Sigmoid colon (tissue), 7 donors: ENCODE data around the gene CARD11. TPM values are rescaled to one million over a fixed set of nuclear protein-coding genes. Genes with fewer than 3 reads are reported as not detected.

ENCODE experiments used
- DNase-seq: peaks from one replicate; pipeline ENCODE4 v3.0.0-alpha.2; 2019
- H3K27ac ChIP-seq, 4 donors: fragments of 200-600 bp; sonication (generic); one replicate each; pipeline ENCODE4 v1.5.1; 2016 to 2019; ENCODE audit warnings: mild to moderate bottlenecking in 1 of 4
- H3K27me3 ChIP-seq, 3 donors: fragments of 200-600 bp; sonication (generic); one replicate each; pipeline ENCODE4 v1.5.1; 2019; ENCODE audit warnings: mild to moderate bottlenecking in 1 of 3
- H3K36me3 ChIP-seq, 4 donors: fragments of 200-600 bp; sonication (generic); one replicate each; pipeline ENCODE4 v1.5.1; 2016 to 2019
- H3K4me1 ChIP-seq, 4 donors: fragments of 200-600 bp; sonication (generic); one replicate each; pipeline ENCODE4 v1.5.1; 2017 to 2019
- H3K4me3 ChIP-seq, 4 donors: fragments of 200-600 bp; sonication (generic); one replicate each; pipeline ENCODE4 v1.5.1; 2017 to 2019; ENCODE audit warnings: mild to moderate bottlenecking in 2 of 4, moderate library complexity in 1 of 4
- H3K9me3 ChIP-seq, 4 donors: fragments of 200-600 bp in 3 of 4; sonication (generic) in 3 of 4; one replicate each; pipeline versions ENCODE4 v1.5.1 to v1.6.1; 2013 to 2019
- EP300 ChIP-seq, 4 donors: sonication (generic); formaldehyde crosslinking; IDR thresholded peaks; one replicate each; pipeline ENCODE4 v1.6.1; 2017; ENCODE audit warnings: antibody characterized with exemption in 4 of 4
- POLR2A ChIP-seq, 2 donors: fragments of 450-650 bp; IDR thresholded peaks; one replicate each; pipeline ENCODE4 v1.6.1; 2016; ENCODE audit warnings: antibody characterized with exemption in 2 of 2, mild to moderate bottlenecking in 2 of 2, moderate library complexity in 2 of 2
- POLR2AphosphoS5 ChIP-seq, 4 donors: sonication (generic); formaldehyde crosslinking; IDR thresholded peaks; one replicate each; pipeline ENCODE4 v1.6.1; 2017; ENCODE audit warnings: antibody characterized with exemption in 4 of 4
- WGBS, 2 donors: extraction: QIAGEN DNeasy Blood & Tissue Kit; methylation state at CpG; one replicate each; pipeline ENCODE4 v1.1.7; 2013; 5-methylcytosine and 5-hydroxymethylcytosine counted together
- intact Hi-C: fragments of 100-400 bp; cut with DNase I; formaldehyde crosslinking; loops from one replicate; pipeline ENCODE4 v1.15.1; 2023
- polyA plus RNA-seq, 3 donors: library from polyadenylated mRNA; stranded (reverse); fragments of 200-250 nt; gene quantifications; one replicate each; pipeline ENCODE4 v1.2.3, GENCODE V29; 2013
- total RNA-seq, 4 donors: library from RNA; depleted of rRNA; stranded (reverse); fragments of >200 nt; gene quantifications; one replicate each; pipeline ENCODE4 v1.1.0, GENCODE V29; 2016
- TF ChIP-seq, protein P1 (sequence below), 4 experiments: fragments of 450-650 bp in 3 of 4; fragments of 200-600 bp in 1 of 4; IDR thresholded peaks; one replicate each; pipeline ENCODE4 v1.5.1; 2016 to 2019; ENCODE audit warnings: antibody characterized with exemption in 4 of 4, mild to moderate bottlenecking in 3 of 4, moderate library complexity in 2 of 4
- donor health status: healthy with polysubstance abuse.
- donor health status: Bipolar disorder and iron deficiency.
- donor health status: healthy.

Gene CARD11
- total and polyA plus RNA-seq, 7 donors, result 0.14 to 22.4 (median 0.66) TPM; not detected in 1

GRCh38 chr7:2864204-2864985 is 179.3 kb downstream of the CARD11 start:
- Histone ChIP-seq H3K4me3 (peak overlapping the region in 1 of 4 donors; percentile 9), H3K9me3 (no peaks in the 10 kb centered on the region), H3K27ac (peak overlapping the region; percentile 74 to 80 (median 78)), H3K36me3 (no peaks in the 10 kb centered on the region), H3K27me3 (no peaks in the 10 kb centered on the region), H3K4me1 (peaks cover 0 to 20% (median 17%) of the 10 kb centered on the region in 4 donors)
- no peak for DNase-seq
- WGBS, 2 donors, result 86 to 91% methylated on average over 12 of the region's 12 CpGs
- no peak for TF ChIP-seq POLR2AphosphoS5 (IDR thresholded peaks at IDR 0.05)
- TF ChIP-seq EP300 (IDR thresholded peaks at IDR 0.05), result no peak
- TF ChIP-seq, protein P1, sequence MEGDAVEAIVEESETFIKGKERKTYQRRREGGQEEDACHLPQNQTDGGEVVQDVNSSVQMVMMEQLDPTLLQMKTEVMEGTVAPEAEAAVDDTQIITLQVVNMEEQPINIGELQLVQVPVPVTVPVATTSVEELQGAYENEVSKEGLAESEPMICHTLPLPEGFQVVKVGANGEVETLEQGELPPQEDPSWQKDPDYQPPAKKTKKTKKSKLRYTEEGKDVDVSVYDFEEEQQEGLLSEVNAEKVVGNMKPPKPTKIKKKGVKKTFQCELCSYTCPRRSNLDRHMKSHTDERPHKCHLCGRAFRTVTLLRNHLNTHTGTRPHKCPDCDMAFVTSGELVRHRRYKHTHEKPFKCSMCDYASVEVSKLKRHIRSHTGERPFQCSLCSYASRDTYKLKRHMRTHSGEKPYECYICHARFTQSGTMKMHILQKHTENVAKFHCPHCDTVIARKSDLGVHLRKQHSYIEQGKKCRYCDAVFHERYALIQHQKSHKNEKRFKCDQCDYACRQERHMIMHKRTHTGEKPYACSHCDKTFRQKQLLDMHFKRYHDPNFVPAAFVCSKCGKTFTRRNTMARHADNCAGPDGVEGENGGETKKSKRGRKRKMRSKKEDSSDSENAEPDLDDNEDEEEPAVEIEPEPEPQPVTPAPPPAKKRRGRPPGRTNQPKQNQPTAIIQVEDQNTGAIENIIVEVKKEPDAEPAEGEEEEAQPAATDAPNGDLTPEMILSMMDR (IDR thresholded peaks at IDR 0.05), result no peak
- no peak for TF ChIP-seq POLR2A (IDR thresholded peaks at IDR 0.05)
- intact Hi-C loops, result no loop called here

DNA sequence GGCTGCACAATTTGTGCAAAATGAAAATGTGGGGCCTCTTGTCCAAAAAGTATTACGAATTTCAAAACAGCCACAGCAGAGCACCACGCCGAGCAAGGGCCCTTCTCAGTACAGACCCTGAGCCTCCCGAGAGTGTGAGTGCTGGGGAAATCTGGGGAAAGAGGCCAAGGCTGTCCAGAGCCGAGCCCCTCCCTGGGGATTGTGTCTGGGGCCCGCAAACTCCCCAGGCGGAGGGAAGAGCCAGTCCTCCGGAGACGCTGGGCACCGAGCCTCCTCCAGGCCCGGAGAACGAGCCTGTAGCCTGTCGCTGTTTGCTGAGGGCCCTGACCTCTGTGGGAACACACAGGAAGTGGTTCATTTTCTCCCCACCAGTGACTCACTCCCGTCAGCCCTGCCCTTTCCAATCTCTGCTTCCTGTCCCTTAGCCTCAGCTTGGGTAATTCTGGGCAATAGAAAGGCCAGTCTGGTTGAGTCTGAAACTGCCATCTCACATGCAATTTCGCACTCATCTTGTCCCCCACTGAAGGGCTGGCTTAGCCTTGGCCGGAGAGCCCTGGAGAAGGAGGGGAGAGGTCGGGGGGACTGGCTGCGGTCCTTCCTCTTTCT is 180.1 kb downstream of the CARD11 start:
- TF ChIP-seq, protein P1 (IDR thresholded peaks at IDR 0.05), result no peak
- peak; percentile 36 to 70 (median 60) for TF ChIP-seq POLR2AphosphoS5 (IDR thresholded peaks at IDR 0.05)
- TF ChIP-seq POLR2A (IDR thresholded peaks at IDR 0.05), result peak in 1 of 2 donors; percentile 10
- TF ChIP-seq EP300 (IDR thresholded peaks at IDR 0.05), result no peak
- peaks cover 0 to 20% (median 17%) of the 10 kb centered on the region in 4 donors for H3K4me1 ChIP-seq
- DNase-seq, result peak; percentile 94
- intact Hi-C loops, result no loop called here
- 30 to 46% methylated on average over 18 of the region's 18 CpGs for WGBS, 2 donors
- peak overlapping the region in 1 of 4 donors; percentile 9 for H3K4me3 ChIP-seq
- H3K27me3 ChIP-seq, result no peaks in the 10 kb centered on the region
- no peaks in the 10 kb centered on the region for H3K9me3 ChIP-seq
- peak overlapping the region; percentile 74 to 80 (median 78) for H3K27ac ChIP-seq
- no peaks in the 10 kb centered on the region for H3K36me3 ChIP-seq

DNA sequence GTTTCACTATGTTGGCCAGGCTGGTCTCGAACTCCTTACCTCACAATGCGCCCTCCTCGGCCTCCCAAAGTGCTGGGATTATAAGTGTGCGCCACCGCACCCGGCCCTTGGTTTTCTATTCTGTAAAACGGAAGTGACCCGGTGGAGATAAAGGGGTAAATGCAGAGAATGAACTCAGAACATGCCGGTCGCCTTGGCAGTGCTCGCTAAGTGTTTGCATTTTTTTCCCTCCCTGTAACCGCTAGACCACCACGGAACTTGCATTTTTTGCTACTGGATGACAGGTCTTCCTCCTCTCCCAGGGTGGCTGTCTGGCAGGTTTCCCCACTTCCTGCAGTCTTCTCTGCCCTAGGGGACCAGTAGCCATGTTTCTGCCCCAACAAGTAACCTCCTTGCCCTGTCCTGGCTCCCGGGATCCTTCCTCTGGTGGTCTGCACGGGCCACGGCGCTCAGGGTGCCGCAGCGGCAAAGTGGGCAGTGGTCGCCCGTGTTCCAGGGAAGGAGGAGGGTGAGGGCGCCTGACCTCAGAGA is 180.8 kb downstream of the CARD11 start:
- intact Hi-C loops, result no loop called here
- Histone ChIP-seq H3K27me3 (no peaks in the 10 kb centered on the region), H3K4me1 (peaks cover 0 to 20% (median 17%) of the 10 kb centered on the region in 4 donors), H3K4me3 (no peak overlapping the region), H3K27ac (peak overlapping the region; percentile 74 to 80 (median 78)), H3K36me3 (no peaks in the 10 kb centered on the region), H3K9me3 (no peaks in the 10 kb centered on the region)
- 81 to 91% methylated on average over 22 of the region's 22 CpGs for whole genome bisulfite sequencing, 2 donors
- no peak for DNase-seq
- TF ChIP-seq EP300 (IDR thresholded peaks at IDR 0.05) (no peak), POLR2A (IDR thresholded peaks at IDR 0.05) (no peak), POLR2AphosphoS5 (IDR thresholded peaks at IDR 0.05) (no peak)
- TF ChIP-seq, protein P1 (IDR thresholded peaks at IDR 0.05), result no peak

- Histone ChIP-seq H3K36me3 (no peaks in the 10 kb centered on the region), H3K4me1 (peaks cover 0 to 20% (median 17%) of the 10 kb centered on the region in 4 donors), H3K27ac (no peak overlapping the region), H3K4me3 (no peak overlapping the region), H3K27me3 (no peaks in the 10 kb centered on the region), H3K9me3 (no peaks in the 10 kb centered on the region)
- 83 to 94% methylated on average over 4 of the region's 4 CpGs for WGBS, 2 donors
- DNase-seq, result no peak
- intact Hi-C loops, result no loop called here
- TF ChIP-seq EP300 (IDR thresholded peaks at IDR 0.05) (no peak), POLR2A (IDR thresholded peaks at IDR 0.05) (no peak), POLR2AphosphoS5 (IDR thresholded peaks at IDR 0.05) (no peak)
- TF ChIP-seq, protein P1 (IDR thresholded peaks at IDR 0.05), result no peak
These were observed 182.2 kb downstream of the CARD11 start for GRCh38 chr7:2861509-2861908.
